ENCODE data around the gene SRPK3. TPM values are rescaled to one million over a fixed set of nuclear protein-coding genes. Genes with fewer than 3 reads are reported as not detected.

The SRPK3 gene
- polyA plus RNA-seq, 2 of the 4 experiments (the other 2 are of a cell fraction): 0.03 TPM; not detected in 1

- Histone ChIP-seq H3K27ac (peak overlapping the region; percentile 24 to 80; a peak in 4 of 6 replicates), H3K4me1 (peaks cover 16% of the 10 kb centered on the region; the same call in 2 of the 3 replicates), H3K9me3 (no peaks in the 10 kb centered on the region), H3K4me3 (no peak overlapping the region), H3K4me2 (peak overlapping the region; percentile 54)
- CTCF ChIA-PET: interaction anchor here (1.1 to 4.3 kb wide), 5 partner anchors 16 to 188 kb away, joined by 4 to 17 read pairs (median 7); no protein-coding TSS in a partner anchor
- DNase-seq (ENCODE audit: low read depth in 1 of 2, low spot score in 1 of 2) (peak in 1 of 2 experiments; percentile 30), ATAC-seq (peak; percentile 39 to 51; a peak in 5 of 6 replicates), FAIRE-seq (no peak)
- TF ChIP-seq FOSL2 (IDR thresholded peaks at IDR 0.05): no peak
- peak; percentile 21; the same call in 1 of the 2 replicates for TF ChIP-seq FOSL2 (CRISPR knock-in tag; IDR thresholded peaks at IDR 0.05)
- no peak for TF ChIP-seq FOSB (CRISPR knock-in tag; IDR thresholded peaks at IDR 0.05)
- TF ChIP-seq PHF8 (IDR thresholded peaks at IDR 0.05; ENCODE audit: borderline replicate concordance, low read depth): no peak
- no peak for TF ChIP-seq NPAS2 (CRISPR knock-in tag; IDR thresholded peaks at IDR 0.05; ENCODE audit: borderline replicate concordance)
- no peak for TF ChIP-seq GATA3 (IDR thresholded peaks at IDR 0.05; ENCODE audit: borderline replicate concordance)
- TF ChIP-seq BHLHE40 (IDR thresholded peaks at IDR 0.05; ENCODE audit: low read depth, low read length): no peak
- WGBS (ENCODE audit: missing lambda C conversion rate): 50% methylated on average over 17 of the region's 21 CpGs
- POLR2A ChIA-PET: interaction anchor here (0.9 to 1.2 kb wide), 4 partner anchors 17 to 162 kb away, joined by 3 to 4 read pairs (median 3); partner anchors contain the start of gene SSR4
These were observed 14.6 kb upstream of the SRPK3 start for GRCh38 chrX:153766098-153766817.

GRCh38 chrX:153766871-153767673 lies 13.8 kb upstream of the SRPK3 start:
- 93% methylated on average over 10 of the region's 56 CpGs for WGBS (ENCODE audit: missing lambda C conversion rate)
- FAIRE-seq (no peak), DNase-seq (ENCODE audit: low read depth in 1 of 2, low spot score in 1 of 2) (no peak), ATAC-seq (no peak)
- H3K4me3 ChIP-seq: no peak overlapping the region
- peak overlapping the region in 1 of 2 experiments; percentile 25; a peak in 1 of 6 replicates for H3K27ac ChIP-seq
- peaks cover 16% of the 10 kb centered on the region; the same call in 2 of the 3 replicates for H3K4me1 ChIP-seq
- H3K9me3 ChIP-seq: no peaks in the 10 kb centered on the region
- TF ChIP-seq EP300 (IDR thresholded peaks at IDR 0.05) (no peak), ZFP36 (IDR thresholded peaks at IDR 0.05; ENCODE audit: borderline replicate concordance, partially characterized antibody) (no peak), FOSL2 (IDR thresholded peaks at IDR 0.05) (no peak), FOSL2 (CRISPR knock-in tag; IDR thresholded peaks at IDR 0.05) (no peak), NR3C1 (IDR thresholded peaks at IDR 0.05) (no peak)
- ChIA-PET CTCF (interaction anchor here (0.6 to 3.4 kb wide), 7 partner anchors 13 to 187 kb away, joined by 3 to 17 read pairs (median 5); no protein-coding TSS in a partner anchor), POLR2A (interaction anchor here (0.9 to 1.2 kb wide), 3 partner anchors 16 to 117 kb away, joined by 3 read pairs; partner anchors contain the start of gene SSR4)
- no peak overlapping the region for H3K4me2 ChIP-seq

- no peaks in the 10 kb centered on the region for H3K9me3 ChIP-seq
- ATAC-seq (no peak), FAIRE-seq (no peak), DNase-seq (ENCODE audit: low read depth in 1 of 2, low spot score in 1 of 2) (no peak)
- H3K4me2 ChIP-seq: no peak overlapping the region
- H3K4me3 ChIP-seq: no peak overlapping the region
- POLR2A ChIA-PET: no interaction called here
- TF ChIP-seq MAZ (IDR thresholded peaks at IDR 0.05; ENCODE audit: borderline replicate concordance, low read depth, low read length): no peak
- TF ChIP-seq REST (IDR thresholded peaks at IDR 0.05): peak; percentile 59; the same call in 1 of the 2 replicates
- peaks cover 16% of the 10 kb centered on the region; the same call in 2 of the 3 replicates for H3K4me1 ChIP-seq
- H3K27ac ChIP-seq: no peak overlapping the region
- WGBS (ENCODE audit: missing lambda C conversion rate): 97% methylated on average over 15 of the region's 20 CpGs
- CTCF ChIA-PET: interaction anchor here (0.7 to 3.4 kb wide), 5 partner anchors 12 to 200 kb away, joined by 3 to 17 read pairs (median 7); no protein-coding TSS in a partner anchor
These were observed 13.2 kb upstream of the SRPK3 start for GRCh38 chrX:153767674-153768055.
